Right hindlimb (tissue), 1 donor: ENCODE results near the gene IFITM10.
"Not testable (repeated sequence)": the region's sequence is repeated elsewhere in the genome, so short reads cannot be mapped to it uniquely, and the experiment has no call there.

ENCODE experiments used
- DNase-seq: peaks from one replicate; pipeline ENCODE4 v3.0.0-alpha.2; 2018

The IFITM10 gene

GRCh38 chr11:1689250-1690166 lies 60.9 kb downstream of the IFITM10 start:
- not testable (repeated sequence) for DNase-seq

- not testable (repeated sequence) for DNase-seq
Observed at GRCh38 chr11:1688336-1688947, 62.0 kb downstream of the IFITM10 start.

- not testable (repeated sequence) for DNase-seq
Observed at GRCh38 chr11:1686220-1686619, 64.2 kb downstream of the IFITM10 start.

- DNase-seq = not testable (repeated sequence)
Observed at GRCh38 chr11:1684886-1685874, 65.2 kb downstream of the IFITM10 start.

GRCh38 chr11:1683904-1684572 lies 66.4 kb downstream of the IFITM10 start:
- not testable (repeated sequence) for DNase-seq

- DNase-seq = not testable (repeated sequence)
Observed at GRCh38 chr11:1683216-1683615, 67.2 kb downstream of the IFITM10 start.
